Psoas muscle (tissue), 8 donors: ENCODE data around the gene XNDC1N. TPM values are rescaled to one million over a fixed set of nuclear protein-coding genes. Genes with fewer than 3 reads are reported as not detected.

Experiments
- ATAC-seq, 4 donors: fragments of 200-7000 bp; cut with Tn5 transposase; one replicate each; pipeline ENCODE4 v1.9.1; 2020; ENCODE audit warnings: moderate library complexity in 3 of 4, mild to moderate bottlenecking in 2 of 4
- DNase-seq, 2 donors: peaks; one replicate each; pipeline ENCODE4 v3.0.0-alpha.2; 2020
- H3K27ac ChIP-seq: fragments of 200-600 bp; one replicate; pipeline ENCODE4 v1.8.0; 2022
- H3K27me3 ChIP-seq, 3 donors: fragments of 200-600 bp in 1 of 3; one replicate each; pipeline versions ENCODE4 v1.6.1 to v1.8.0; 2013 to 2022; ENCODE audit warnings: low read length in 2 of 3, mild to moderate bottlenecking in 2 of 3, moderate library complexity in 1 of 3; ENCODE audit not compliant: insufficient read depth in 3 of 3
- H3K36me3 ChIP-seq, 2 donors: fragments of 200-600 bp in 1 of 2; one replicate each; pipeline versions ENCODE4 v1.6.1 to v1.8.0; 2013 to 2022; ENCODE audit warnings: low read depth in 1 of 2, mild to moderate bottlenecking in 1 of 2, moderate library complexity in 1 of 2; ENCODE audit not compliant: insufficient read depth in 1 of 2
- H3K4me1 ChIP-seq: fragments of 200-600 bp; one replicate; pipeline ENCODE4 v1.8.0; 2022
- H3K4me3 ChIP-seq: fragments of 200-600 bp; one replicate; pipeline ENCODE4 v1.8.0; 2022; ENCODE audit warnings: mild to moderate bottlenecking
- H3K9me3 ChIP-seq: fragments of 200-600 bp; one replicate; pipeline ENCODE4 v1.8.0; 2022
- whole genome bisulfite sequencing, 3 donors: extraction: QIAGEN DNeasy Blood & Tissue Kit; methylation state at CpG; one replicate each; pipeline versions ENCODE4 v1.1.6 to v1.1.7; 2013; 5-methylcytosine and 5-hydroxymethylcytosine counted together
- intact Hi-C, 2 donors: fragments of 100-400 bp; cut with DNase I; formaldehyde crosslinking; loops; one replicate each; pipeline versions ENCODE4 v1.11.0 to v1.14.2; 2022
- polyA plus RNA-seq, 3 donors: library from polyadenylated mRNA; stranded (reverse); fragments of 200-250 nt; gene quantifications; one replicate each; pipeline ENCODE4 v1.2.3, GENCODE V29; 2013
- total RNA-seq, 4 donors: library from RNA; stranded (reverse); fragmentation: NEBNext Ultra II Directional in 2 of 4; extraction: Animal tissue kit (Norgen Biotek cat#: 25700) in 2 of 4; gene quantifications; one replicate each; pipeline versions ENCODE4 v1.2.1 to v1.2.4, GENCODE V29; 2021 to 2023
- TF ChIP-seq, protein P1 (sequence below): fragments of 200-600 bp; IDR thresholded peaks from one replicate; pipeline ENCODE4 v1.8.0; 2022; ENCODE audit warnings: antibody characterized with exemption
- donor health status: healthy with polysubstance abuse.
- donor health status: DM: no; HTN: no; CAD: no; lungs with moderate emphysema.
- donor health status: Bipolar disorder and iron deficiency.
- donor health status: healthy.
- donor health status: DM: yes; HTN: yes; CAD: no.
- donor health status: DM: no; HTN: no; CAD: no.
- donor health status: DM: no; HTN: no; CAD: no.
- donor health status: DM: yes; HTN: yes; CAD: no.

Gene XNDC1N
- total and polyA plus RNA-seq, 7 donors: 0.82 to 3.9 (median 1.3) TPM

DNA sequence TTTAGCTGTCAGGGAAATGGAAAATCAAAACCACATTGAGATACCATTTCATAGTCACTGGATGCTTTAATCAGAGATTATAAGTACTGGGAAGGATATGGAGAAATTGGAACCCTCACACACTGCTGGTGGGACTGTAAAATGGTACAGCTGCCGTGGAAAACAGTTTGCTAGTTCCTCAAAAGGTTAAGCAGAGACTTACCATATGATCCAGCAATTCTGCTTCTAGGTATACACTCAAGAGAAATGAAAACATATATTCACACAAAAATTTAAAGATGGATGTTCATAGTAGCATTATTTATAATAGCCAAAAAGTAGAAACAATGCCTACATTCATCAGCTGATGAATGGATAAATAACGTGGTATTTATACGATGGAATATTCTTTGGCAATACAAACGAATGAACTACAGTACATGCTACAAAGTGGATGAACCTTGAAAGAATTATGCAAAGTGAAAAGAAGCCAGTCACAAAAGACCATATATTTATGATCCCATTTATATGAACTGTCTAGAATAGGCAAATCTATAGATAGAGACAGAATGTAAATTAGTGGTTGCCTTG, 23.4 kb upstream of the XNDC1N start:
- Histone ChIP-seq H3K4me1 (peaks cover 46% of the 10 kb centered on the region), H3K36me3 (no peaks in the 10 kb centered on the region), H3K9me3 (no peaks in the 10 kb centered on the region), H3K27ac (no peak overlapping the region), H3K27me3 (no peaks in the 10 kb centered on the region), H3K4me3 (no peak overlapping the region)
- ATAC-seq: no peak
- WGBS, 3 donors: 62 to 95% (median 69%) methylated on average over 4 of the region's 4 CpGs
- DNase-seq: no peak
- TF ChIP-seq, protein P1, sequence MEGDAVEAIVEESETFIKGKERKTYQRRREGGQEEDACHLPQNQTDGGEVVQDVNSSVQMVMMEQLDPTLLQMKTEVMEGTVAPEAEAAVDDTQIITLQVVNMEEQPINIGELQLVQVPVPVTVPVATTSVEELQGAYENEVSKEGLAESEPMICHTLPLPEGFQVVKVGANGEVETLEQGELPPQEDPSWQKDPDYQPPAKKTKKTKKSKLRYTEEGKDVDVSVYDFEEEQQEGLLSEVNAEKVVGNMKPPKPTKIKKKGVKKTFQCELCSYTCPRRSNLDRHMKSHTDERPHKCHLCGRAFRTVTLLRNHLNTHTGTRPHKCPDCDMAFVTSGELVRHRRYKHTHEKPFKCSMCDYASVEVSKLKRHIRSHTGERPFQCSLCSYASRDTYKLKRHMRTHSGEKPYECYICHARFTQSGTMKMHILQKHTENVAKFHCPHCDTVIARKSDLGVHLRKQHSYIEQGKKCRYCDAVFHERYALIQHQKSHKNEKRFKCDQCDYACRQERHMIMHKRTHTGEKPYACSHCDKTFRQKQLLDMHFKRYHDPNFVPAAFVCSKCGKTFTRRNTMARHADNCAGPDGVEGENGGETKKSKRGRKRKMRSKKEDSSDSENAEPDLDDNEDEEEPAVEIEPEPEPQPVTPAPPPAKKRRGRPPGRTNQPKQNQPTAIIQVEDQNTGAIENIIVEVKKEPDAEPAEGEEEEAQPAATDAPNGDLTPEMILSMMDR: no peak
- intact Hi-C loops: no loop called here

DNA sequence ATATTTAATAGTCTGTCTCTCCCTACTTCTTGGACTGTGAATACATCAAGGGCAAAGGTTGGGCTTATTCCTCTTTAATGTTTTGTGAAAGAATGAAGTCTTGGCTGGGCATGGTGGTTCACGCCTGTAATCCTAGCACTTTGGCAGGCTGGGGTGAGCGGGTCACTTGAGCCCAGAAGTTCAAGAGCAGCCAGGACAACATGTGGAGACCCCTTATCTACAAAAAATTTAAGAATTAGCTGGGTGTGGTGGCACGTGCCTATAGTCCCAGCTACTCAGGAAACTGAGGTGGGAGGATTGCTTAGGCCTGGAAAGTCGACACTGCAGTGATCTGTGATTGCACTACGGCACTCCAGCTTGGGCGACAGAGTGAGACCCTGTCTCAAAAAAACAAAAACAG, 20.6 kb upstream of the XNDC1N start:
- no peak overlapping the region for H3K27ac ChIP-seq
- H3K27me3 ChIP-seq: no peaks in the 10 kb centered on the region
- intact Hi-C loops: no loop called here
- no peaks in the 10 kb centered on the region for H3K36me3 ChIP-seq
- ATAC-seq: peak in 2 of 4 donors; percentile 2 to 4
- no peak overlapping the region for H3K4me3 ChIP-seq
- no peak for DNase-seq
- H3K9me3 ChIP-seq: no peaks in the 10 kb centered on the region
- 64 to 86% (median 74%) methylated on average over 6 of the region's 6 CpGs for WGBS, 3 donors
- peaks cover 47% of the 10 kb centered on the region for H3K4me1 ChIP-seq
- TF ChIP-seq, protein P1: no peak

DNA sequence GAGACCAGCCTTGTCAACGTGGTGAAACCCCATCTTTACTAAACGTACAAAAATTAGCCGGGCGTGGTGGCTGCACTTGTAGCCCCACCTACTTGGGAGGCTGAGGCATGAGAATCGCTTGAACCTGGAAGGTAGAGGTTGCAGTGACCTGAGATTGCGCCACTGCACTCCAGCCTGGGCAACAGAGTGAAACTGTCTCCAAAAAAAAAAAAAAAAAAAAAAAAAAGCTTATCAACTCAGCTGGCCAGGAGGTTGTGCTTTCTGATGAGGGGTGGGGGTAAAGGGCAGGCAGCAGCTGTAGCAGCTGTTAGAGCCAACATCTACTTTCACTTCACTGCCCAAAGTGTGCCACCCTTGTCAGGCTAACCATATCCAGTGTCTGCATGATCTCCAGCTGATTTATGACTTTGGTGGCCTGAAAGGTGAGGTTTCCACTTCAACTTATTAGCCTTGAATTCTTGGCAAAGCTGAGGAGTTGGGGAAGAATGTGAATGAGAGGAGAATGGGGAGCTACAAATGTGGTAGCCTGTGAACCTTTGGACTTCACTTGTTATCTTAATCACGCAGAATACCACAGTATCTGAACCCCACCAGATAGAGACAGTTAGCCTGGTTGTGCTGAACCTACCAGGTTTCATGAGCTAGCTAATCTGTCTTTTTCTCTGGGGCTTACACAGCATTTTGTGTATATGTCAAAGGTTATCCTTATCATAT, 20.1 kb upstream of the XNDC1N start:
- Histone ChIP-seq H3K4me1 (peaks cover 42% of the 10 kb centered on the region), H3K4me3 (no peak overlapping the region), H3K27me3 (no peaks in the 10 kb centered on the region), H3K36me3 (no peaks in the 10 kb centered on the region), H3K9me3 (no peaks in the 10 kb centered on the region), H3K27ac (no peak overlapping the region)
- DNase-seq (no peak), ATAC-seq (peak; percentile 69 to 79 (median 76))
- TF ChIP-seq, protein P1: no peak
- 51 to 68% (median 61%) methylated on average over 7 of the region's 7 CpGs for WGBS, 3 donors
- intact Hi-C loops: no loop called here

DNA sequence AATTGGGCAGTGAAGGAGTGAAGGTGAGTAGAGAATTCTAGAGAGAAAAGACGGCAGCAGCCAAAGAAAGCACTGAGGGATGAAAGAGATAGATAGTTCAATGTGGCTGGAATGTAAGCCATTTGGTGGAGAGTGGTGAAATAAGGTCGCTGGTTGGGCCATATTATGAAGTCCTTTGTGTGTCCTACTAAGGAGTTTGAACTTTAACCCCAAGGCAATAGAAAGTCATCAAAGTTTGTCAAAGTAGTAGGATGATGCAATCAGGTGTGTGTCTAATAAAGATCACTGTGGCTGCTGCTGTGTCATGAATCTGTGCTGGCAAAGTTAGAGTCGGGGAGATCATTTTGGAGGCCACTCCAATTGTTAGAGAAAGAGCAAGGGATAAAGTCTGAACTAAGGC, 19.1 kb upstream of the XNDC1N start:
- Histone ChIP-seq H3K36me3 (no peaks in the 10 kb centered on the region), H3K27me3 (no peaks in the 10 kb centered on the region), H3K27ac (peak overlapping the region; percentile 4), H3K4me3 (no peak overlapping the region), H3K9me3 (no peaks in the 10 kb centered on the region), H3K4me1 (peaks cover 43% of the 10 kb centered on the region)
- WGBS, 3 donors: 67 to 89% (median 69%) methylated on average over 3 of the region's 3 CpGs
- intact Hi-C loops: no loop called here
- peak in 2 of 4 donors; percentile 10 to 35 for ATAC-seq
- TF ChIP-seq, protein P1: no peak
- DNase-seq: no peak
